Esophagus muscularis mucosa (tissue), 4 donors: Measurements from ENCODE around the gene CARD9. TPM values are rescaled to one million over a fixed set of nuclear protein-coding genes. Genes with fewer than 3 reads are reported as not detected.

Experiments
- DNase-seq: peaks from one replicate; pipeline ENCODE4 v3.0.0-alpha.2; 2017; ENCODE audit errors: extremely low spot score
- H3K27ac ChIP-seq, 4 donors: fragments of 200-600 bp; sonication (generic); replicated peaks in 1 of 4; 1 replicate in 3 of 4; 2 replicates in 1 of 4; pipeline ENCODE4 v1.5.1; 2016 to 2019; ENCODE audit warnings: mild to moderate bottlenecking in 1 of 4
- H3K27me3 ChIP-seq, 4 donors: fragments of 200-600 bp; sonication (generic); one replicate each; pipeline versions ENCODE4 v1.5.1 to v1.6.0; 2016 to 2019
- H3K36me3 ChIP-seq, 4 donors: fragments of 200-600 bp; sonication (generic); one replicate each; pipeline ENCODE4 v1.5.1; 2016 to 2019
- H3K4me1 ChIP-seq, 4 donors: fragments of 200-600 bp; sonication (generic); one replicate each; pipeline ENCODE4 v1.5.1; 2016 to 2019
- H3K4me3 ChIP-seq, 4 donors: fragments of 200-600 bp; sonication (generic); 1 replicate in 2 of 4; 2 replicates in 2 of 4; pipeline ENCODE4 v1.5.1; 2016 to 2019; ENCODE audit warnings: mild to moderate bottlenecking in 4 of 4, moderate library complexity in 1 of 4
- H3K9me3 ChIP-seq, 4 donors: fragments of 200-600 bp; sonication (generic); 1 replicate in 3 of 4; 2 replicates in 1 of 4; pipeline ENCODE4 v1.5.1; 2016 to 2019
- EP300 ChIP-seq: sonication (generic); formaldehyde crosslinking; IDR thresholded peaks from one replicate; pipeline ENCODE4 v1.6.1; 2017; ENCODE audit warnings: antibody characterized with exemption
- POLR2A ChIP-seq: fragments of 450-650 bp; IDR thresholded peaks from one replicate; pipeline ENCODE4 v1.6.1; 2017; ENCODE audit warnings: antibody characterized with exemption, moderate library complexity, mild to moderate bottlenecking, low read depth
- POLR2AphosphoS5 ChIP-seq, 2 donors: sonication (generic); formaldehyde crosslinking; IDR thresholded peaks; one replicate each; pipeline ENCODE4 v1.6.1; 2017; ENCODE audit warnings: antibody characterized with exemption in 2 of 2
- WGBS: methylation state at CpG from one replicate; pipeline ENCODE4 v1.1.5; 2018; 5-methylcytosine and 5-hydroxymethylcytosine counted together
- intact Hi-C: fragments of 100-400 bp; cut with DNase I; formaldehyde crosslinking; loops from one replicate; pipeline ENCODE4 v1.15.1; 2023
- total RNA-seq, 4 donors: library from RNA; depleted of rRNA; stranded (reverse); fragments of >200 nt; gene quantifications; one replicate each; pipeline versions ENCODE4 v1.1.0 to v1.2.1, GENCODE V29; 2016
- TF ChIP-seq, protein P1 (sequence below), 3 experiments: fragments of 200-600 bp in 2 of 3; fragments of 450-650 bp in 1 of 3; sonication (generic) in 2 of 3; IDR thresholded peaks; one replicate each; pipeline ENCODE4 v1.5.1; 2017 to 2019; ENCODE audit warnings: antibody characterized with exemption in 3 of 3, mild to moderate bottlenecking in 2 of 3, moderate library complexity in 1 of 3

Gene CARD9
- total RNA-seq, 4 donors from 2014 or later = 1.2 to 4.2 (median 1.9) TPM

DNA sequence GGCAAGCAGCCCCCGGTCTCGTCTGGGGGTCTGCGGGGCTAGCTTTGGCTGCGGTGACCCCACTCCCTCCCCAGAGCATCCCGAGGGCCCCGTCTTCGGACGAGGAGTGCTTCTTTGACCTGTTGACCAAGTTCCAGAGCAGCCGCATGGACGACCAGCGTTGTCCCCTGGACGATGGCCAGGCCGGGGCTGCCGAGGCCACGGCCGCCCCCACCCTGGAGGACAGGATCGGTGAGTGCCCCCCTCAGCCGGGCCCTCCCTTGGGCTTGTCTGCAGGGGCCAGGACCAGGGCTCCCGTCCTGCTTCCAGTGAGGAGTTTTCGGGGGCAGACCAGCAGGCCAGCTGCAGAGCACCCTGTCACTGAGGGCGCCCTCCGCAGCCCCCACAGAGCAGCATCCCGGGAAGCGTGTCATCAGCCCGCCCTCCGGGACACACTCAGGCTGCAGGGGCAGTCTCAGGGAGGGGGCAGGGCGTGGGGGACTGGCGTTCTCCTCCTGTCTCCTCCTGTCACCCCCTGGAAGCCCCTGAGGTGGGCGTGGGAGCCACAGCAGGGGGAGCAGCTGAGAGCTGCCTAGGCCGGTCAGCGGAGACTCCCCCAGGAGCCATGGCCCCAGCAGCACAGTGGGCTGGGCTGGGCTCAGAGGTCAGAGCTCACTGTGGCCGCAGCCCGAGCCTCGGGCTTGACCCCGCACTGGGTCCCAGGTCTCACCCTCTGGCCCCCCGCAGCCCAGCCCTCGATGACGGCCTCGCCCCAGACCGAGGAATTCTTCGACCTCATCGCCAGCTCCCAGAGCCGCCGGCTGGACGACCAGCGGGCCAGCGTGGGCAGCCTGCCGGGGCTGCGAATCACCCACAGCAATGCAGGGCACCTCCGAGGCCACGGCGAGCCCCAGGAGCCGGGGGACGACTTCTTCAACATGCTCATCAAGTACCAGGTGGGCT, 17.6 kb downstream of the CARD9 start:
- Histone ChIP-seq H3K36me3 (peaks cover 0 to 40% (median 34%) of the 10 kb centered on the region in 4 donors), H3K4me1 (peaks cover 19 to 36% (median 27%) of the 10 kb centered on the region in 4 donors), H3K9me3 (no peaks in the 10 kb centered on the region), H3K27me3 (no peaks in the 10 kb centered on the region), H3K4me3 (no peak overlapping the region), H3K27ac (peak overlapping the region in 1 of 4 donors; percentile 36)
- 87% methylated on average over 8 of the region's 54 CpGs for WGBS
- no peak for DNase-seq
- intact Hi-C loops = no loop called here
- TF ChIP-seq, protein P1, sequence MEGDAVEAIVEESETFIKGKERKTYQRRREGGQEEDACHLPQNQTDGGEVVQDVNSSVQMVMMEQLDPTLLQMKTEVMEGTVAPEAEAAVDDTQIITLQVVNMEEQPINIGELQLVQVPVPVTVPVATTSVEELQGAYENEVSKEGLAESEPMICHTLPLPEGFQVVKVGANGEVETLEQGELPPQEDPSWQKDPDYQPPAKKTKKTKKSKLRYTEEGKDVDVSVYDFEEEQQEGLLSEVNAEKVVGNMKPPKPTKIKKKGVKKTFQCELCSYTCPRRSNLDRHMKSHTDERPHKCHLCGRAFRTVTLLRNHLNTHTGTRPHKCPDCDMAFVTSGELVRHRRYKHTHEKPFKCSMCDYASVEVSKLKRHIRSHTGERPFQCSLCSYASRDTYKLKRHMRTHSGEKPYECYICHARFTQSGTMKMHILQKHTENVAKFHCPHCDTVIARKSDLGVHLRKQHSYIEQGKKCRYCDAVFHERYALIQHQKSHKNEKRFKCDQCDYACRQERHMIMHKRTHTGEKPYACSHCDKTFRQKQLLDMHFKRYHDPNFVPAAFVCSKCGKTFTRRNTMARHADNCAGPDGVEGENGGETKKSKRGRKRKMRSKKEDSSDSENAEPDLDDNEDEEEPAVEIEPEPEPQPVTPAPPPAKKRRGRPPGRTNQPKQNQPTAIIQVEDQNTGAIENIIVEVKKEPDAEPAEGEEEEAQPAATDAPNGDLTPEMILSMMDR (IDR thresholded peaks at IDR 0.05) = no peak
- TF ChIP-seq POLR2A = no peak
- no peak for TF ChIP-seq EP300
- TF ChIP-seq POLR2AphosphoS5 (IDR thresholded peaks at IDR 0.05) = no peak

DNA sequence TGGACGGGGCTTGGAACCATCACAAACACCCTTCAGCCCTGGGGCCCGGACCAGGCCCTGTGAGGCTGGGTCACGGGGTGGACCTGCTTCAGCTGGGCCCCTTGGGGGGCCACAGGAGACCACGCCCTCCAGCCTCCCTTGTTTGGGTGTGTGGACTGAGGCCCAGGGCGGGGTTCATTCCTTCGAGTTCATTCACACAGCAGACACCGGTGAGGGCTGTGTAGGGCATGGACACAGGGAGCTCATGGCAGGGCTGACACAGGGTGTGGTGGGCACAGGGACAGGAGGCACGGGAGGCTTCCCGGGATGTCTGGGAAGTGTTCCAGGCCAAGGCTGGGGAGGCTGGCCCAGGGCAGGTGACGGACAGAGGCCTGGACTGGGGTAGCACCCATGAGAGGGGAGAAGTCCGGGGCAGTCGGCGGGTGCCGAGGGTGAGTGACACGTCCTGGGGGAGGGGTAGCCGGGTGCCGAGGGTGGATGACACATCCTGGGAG, 18.8 kb downstream of the CARD9 start:
- H3K4me1 ChIP-seq = peaks cover 18 to 28% (median 21%) of the 10 kb centered on the region in 4 donors
- no peaks in the 10 kb centered on the region for H3K9me3 ChIP-seq
- H3K27ac ChIP-seq = peak overlapping the region; percentile 65 to 82 (median 78)
- H3K4me3 ChIP-seq = no peak overlapping the region
- intact Hi-C loops = no loop called here
- TF ChIP-seq EP300 (no peak), POLR2A (no peak), POLR2AphosphoS5 (IDR thresholded peaks at IDR 0.05) (peak in 1 of 2 donors; percentile 45)
- TF ChIP-seq, protein P1 (IDR thresholded peaks at IDR 0.05) = no peak
- no peaks in the 10 kb centered on the region for H3K27me3 ChIP-seq
- DNase-seq = no peak
- 40% methylated on average over 14 of the region's 17 CpGs for WGBS
- peaks cover 0 to 49% (median 39%) of the 10 kb centered on the region in 4 donors for H3K36me3 ChIP-seq

DNA sequence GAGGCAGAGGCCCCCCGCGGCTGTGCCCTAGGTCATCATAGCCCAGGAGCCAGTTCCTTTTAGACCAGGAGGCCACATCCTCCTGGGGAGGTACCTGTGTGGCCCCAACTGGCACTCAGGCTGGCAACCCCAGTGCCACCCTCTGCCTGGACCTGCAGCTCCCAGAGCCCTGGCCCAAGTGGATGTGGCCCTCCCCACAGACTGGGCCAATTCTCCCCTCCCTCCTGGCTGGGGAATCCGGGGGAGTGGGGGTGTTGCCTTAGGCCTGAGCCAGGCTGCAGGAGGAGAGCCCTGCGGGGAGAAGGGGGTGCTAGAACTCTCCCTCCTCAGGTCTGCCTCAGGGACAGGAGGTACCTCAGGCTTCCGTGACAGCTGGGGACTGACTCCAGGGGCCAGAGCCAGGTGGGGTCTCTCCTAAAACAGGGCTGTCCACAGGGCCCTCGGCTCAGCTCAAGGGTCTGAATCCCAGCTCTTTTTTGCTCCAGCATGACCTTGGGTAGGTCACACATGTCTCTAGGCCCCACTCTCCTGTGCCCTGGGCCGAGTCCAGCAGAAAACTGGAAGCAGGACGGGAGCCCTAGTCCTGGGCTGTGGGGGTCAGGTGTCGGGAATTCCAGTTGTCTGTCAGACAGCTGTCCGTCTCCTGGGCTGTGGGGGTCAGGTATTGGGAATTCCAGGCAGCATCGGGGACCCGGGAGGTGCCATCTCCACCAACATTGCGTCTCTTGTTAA, 19.5 kb downstream of the CARD9 start:
- TF ChIP-seq, protein P1 (IDR thresholded peaks at IDR 0.05) = no peak
- no peak for TF ChIP-seq EP300
- TF ChIP-seq POLR2A = no peak
- no peak for TF ChIP-seq POLR2AphosphoS5 (IDR thresholded peaks at IDR 0.05)
- DNase-seq = no peak
- Histone ChIP-seq H3K9me3 (no peaks in the 10 kb centered on the region), H3K4me1 (peaks cover 18 to 28% (median 21%) of the 10 kb centered on the region in 4 donors), H3K36me3 (peaks cover 0 to 52% (median 42%) of the 10 kb centered on the region in 4 donors), H3K27ac (peak overlapping the region; percentile 65 to 82 (median 78)), H3K27me3 (no peaks in the 10 kb centered on the region), H3K4me3 (no peak overlapping the region)
- intact Hi-C loops = no loop called here
- 51% methylated on average over 6 of the region's 13 CpGs for WGBS

DNA sequence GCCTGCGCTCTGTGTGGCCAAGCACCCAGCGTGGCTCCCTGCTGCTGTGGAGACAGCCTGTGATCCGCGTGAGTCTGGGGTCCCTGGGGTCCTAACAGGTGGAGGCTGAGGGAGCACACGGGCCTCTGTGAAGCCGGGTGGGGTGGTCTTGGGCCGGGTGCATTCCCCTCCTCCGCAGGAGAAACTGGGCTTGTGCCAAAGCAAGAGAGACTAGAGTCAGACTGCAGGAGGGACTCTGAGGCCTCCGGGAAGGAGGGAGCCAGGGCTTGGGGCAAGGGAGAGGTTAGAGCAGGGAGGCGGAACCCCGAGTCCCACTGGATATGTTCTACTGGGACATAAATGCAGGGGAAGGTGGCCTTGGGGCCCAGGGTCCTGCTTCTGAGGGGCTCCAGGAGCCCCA, 20.4 kb downstream of the CARD9 start:
- Histone ChIP-seq H3K9me3 (no peaks in the 10 kb centered on the region), H3K36me3 (peaks cover 0 to 50% (median 40%) of the 10 kb centered on the region in 4 donors), H3K27me3 (no peaks in the 10 kb centered on the region), H3K27ac (peak overlapping the region in 1 of 4 donors; percentile 80), H3K4me1 (peaks cover 18 to 28% (median 21%) of the 10 kb centered on the region in 4 donors), H3K4me3 (no peak overlapping the region)
- WGBS = 81% methylated on average over 9 of the region's 11 CpGs
- intact Hi-C loops = no loop called here
- no peak for DNase-seq
- TF ChIP-seq, protein P1 (IDR thresholded peaks at IDR 0.05) = no peak
- TF ChIP-seq POLR2AphosphoS5 (IDR thresholded peaks at IDR 0.05) (no peak), POLR2A (no peak), EP300 (no peak)
